HL-60/S4 (cell line): ENCODE measurements around the gene N4BP2.

Experiments
- in situ Hi-C: fragments of 300-500 bp; cut with MboI; formaldehyde crosslinking; loops from 2 replicates; pipeline ENCODE4 v1.14.3; 2022; ENCODE audit warnings: low sequenced_read_pairs

Gene N4BP2

DNA sequence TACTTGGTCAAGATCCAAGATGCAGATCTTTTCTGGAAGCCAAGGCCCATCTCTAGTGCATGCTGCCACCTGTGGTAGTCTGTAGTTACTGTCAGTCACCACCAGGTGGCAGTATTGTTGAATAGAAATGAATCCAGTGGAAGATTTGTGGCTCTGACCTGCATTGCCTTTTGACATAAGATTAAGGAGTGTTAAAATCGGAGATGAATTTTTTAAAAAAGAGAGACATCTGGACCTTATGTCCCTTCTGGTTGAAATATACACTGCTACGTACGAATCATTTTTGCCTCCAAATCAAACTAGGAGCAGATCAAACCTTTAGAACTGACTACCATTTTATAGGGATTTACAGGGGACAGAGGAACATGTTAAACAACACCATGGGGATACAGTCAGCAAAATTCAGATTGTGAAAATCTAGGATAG lies 93.3 kb downstream of the N4BP2 start:
- in situ Hi-C loops: loop anchor here (10.0 kb wide), 1 partner anchor 165 kb away; no protein-coding TSS in a partner anchor

DNA sequence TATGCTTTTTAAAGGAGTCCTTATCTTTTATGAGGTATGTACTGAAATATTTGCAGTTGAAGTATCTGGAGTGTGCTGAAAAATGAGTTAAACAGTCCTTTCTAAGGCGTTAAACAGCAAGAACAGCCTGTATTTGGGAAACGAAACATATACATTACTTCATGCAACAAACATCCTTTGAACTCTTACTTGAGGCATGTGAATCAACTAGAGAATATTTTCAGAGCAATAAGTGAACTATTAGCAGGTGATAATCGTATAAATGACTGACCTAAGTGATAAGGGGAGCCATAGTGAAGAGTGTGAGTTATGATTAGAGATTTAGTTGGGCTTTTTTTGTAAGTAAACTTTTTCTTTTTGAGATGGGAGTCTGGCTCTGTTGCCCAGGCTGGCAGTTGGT lies 94.3 kb downstream of the N4BP2 start:
- in situ Hi-C loops: no loop called here

DNA sequence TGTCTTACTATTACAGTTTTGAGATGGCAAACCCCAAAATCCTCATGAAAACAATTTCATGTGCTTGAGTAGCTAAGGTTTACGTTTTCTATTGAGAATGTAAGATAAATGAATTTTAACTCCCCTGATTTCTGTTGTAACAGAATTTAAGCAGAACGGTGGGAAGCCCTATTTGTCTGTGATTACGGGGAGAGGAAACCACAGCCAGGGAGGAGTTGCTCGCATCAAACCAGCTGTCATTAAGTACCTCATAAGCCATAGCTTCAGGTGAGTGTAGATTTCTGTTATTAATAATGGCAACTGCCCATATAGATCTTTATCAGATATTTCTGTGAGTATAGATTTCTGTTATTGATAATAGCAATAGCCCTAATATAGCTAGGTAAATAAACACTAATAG lies 96.0 kb downstream of the N4BP2 start:
- in situ Hi-C loops: no loop called here

DNA sequence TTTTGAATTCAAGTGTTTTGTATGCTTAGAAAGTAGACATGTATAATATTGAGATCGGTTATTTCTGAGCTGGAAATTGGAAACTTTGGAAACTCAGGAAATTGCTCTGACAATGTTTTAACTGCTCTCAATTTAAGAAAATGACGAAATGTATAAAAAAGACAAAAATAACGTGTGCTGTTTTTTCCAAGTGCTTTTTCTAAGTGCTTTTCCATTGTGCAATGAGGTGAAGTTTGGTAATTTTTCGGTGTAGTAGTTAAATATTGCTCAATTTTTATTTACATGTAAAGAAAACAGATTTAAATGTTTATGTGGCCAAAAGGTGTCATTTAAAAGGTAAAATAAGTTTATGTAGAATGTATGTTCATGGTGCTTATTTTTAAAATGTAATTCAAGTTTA lies 100.8 kb downstream of the N4BP2 start:
- in situ Hi-C loops: no loop called here

DNA sequence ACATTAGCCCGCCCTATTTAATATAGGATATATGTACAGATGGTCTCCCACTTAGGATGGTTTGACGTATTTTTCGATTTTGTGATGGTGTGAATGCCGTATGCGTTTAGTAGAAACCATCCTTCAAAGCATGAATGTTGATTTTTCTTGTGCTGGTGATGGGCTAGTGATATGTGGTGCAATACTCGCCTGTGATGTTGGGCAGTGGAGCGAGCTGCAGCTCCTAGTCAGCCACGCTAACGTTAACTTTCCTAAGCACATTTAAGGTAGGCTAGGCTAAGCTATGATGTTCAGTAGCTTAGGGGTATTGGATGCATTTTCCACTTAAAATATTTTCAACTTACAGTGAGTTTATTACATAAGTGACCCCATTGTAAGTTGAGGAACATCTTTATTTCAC lies 103.6 kb downstream of the N4BP2 start:
- in situ Hi-C loops: no loop called here

DNA sequence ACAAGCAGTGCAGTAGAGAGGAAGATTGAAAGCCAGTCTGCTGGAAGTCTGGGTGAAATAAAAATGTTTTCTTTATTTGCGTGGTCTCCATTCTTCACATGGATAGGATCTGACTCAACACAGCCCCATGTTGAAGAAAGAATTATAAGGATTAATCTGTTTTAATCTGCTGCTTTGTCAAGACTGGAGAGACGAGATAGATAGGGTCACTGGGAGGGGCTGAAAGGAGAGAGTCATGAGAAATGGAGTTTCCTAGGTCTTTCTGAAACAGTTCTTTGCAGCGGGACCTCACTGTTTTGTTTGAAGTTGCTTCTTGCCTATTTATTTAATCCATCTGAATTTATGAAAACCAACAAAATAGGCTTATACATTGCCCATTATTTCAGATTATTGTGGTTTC lies 107.8 kb downstream of the N4BP2 start:
- in situ Hi-C loops: no loop called here

DNA sequence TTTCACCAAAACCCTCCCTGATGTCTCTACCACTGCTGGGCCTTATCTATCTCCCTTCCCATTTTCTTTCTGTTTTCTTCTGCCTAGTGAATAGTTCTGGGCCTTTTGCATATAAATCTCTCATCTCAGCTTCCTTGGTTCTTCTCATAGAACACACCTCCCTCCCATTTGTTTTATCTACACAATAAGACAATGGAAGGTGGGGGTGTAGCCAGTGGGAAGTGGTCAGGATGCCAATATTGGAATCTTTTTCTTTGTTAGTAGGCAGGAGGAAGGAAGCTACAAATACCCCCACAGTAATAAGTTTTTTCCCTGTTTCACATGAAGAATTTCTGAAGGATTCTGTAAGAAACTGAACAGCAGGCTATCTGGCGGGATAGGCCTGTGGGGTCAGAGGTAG lies 109.3 kb downstream of the N4BP2 start:
- in situ Hi-C loops: no loop called here

DNA sequence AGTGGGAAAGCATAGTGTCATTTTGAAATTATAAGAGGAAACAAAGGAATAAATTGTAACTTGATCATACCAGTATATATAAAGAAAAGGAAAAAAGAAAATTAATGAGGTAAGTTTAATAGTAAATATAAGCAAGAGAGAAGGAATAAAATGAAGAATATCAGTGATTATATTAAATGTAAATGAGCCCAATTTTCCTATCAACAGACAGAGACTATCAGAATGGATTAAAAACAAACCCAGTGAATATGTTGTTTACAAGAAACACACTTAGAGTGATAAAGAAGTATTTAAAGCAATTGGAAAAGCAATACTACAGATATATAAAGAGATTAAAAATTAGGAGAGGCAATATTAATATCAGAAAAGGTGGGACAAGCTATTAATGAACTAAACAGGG lies 111.4 kb downstream of the N4BP2 start:
- in situ Hi-C loops: no loop called here

DNA sequence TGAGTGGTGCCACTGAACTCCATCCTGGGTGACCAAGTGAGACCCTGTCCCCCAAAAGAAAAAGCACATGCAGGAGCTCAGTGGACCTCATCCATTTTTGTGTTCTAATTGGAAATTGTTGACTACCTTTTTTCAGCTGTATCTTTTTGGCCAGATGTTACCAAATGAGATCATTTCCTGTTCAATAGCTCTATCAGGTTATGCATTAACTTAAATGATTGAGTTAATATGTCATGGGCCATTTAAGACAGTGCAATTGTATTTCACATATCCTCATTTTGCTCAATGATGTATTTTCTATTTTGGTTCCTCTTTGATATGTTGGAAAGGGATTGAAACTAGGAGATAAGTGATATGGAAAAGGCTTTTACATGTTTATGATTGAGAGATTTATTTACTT lies 113.9 kb downstream of the N4BP2 start:
- in situ Hi-C loops: no loop called here

DNA sequence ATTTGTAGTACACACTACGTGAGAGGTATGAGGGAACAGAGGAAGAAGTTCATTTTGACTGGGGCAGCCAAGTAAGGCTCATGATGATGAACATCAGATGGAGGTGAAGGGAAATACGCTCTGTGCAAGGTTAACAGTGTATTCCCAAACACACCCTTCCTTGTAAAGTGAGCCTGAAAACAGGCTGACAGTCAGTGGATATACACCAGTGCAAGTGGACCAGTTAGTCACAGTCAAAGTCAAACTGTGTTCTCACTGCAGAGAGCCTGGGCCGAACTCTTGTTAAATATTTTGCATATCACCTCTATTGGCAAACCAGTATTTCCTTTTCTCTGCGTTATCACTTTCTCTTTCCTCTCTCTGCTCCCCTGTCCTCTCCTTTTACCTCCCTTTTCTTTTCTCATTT lies 116.8 kb downstream of the N4BP2 start:
- in situ Hi-C loops: no loop called here

DNA sequence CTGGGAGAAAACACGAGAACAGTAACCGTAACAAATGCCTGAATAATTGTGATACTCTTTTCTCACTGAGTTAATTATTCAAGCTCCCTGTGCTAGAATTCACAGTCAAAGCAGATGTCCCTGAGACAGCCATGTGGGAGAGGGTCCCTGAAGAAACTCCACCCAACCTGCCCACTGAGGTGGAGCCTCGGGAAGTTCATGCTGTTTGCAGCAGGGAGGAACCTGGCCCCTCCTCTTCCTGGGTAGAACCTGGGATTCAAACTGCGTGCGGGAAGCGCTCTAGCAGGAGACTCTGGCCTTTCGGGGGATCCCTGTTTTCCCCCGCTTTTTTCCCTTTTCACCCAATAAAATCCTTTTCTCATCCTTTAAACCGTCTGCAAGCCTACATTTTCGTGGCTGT lies 120.0 kb downstream of the N4BP2 start:
- in situ Hi-C loops: no loop called here

DNA sequence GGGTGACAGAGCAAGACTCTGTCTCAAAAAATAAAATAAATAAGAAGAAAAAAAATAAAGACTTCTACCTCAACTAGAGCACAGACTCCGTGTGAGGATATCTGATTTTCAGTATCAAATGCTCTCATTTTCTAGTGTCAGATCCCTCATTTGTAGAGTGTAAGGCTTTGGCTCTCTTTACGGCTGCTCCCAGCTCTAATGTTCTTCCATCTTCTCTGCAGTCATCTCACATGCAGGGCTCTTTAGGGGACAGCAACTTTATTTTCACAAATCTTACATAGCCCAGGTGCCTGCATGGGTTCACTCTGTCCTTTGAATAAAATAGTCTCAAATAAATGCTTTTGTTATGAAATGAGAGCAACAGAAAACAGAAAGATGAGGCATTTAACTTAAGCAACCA lies 120.9 kb downstream of the N4BP2 start:
- in situ Hi-C loops: no loop called here

DNA sequence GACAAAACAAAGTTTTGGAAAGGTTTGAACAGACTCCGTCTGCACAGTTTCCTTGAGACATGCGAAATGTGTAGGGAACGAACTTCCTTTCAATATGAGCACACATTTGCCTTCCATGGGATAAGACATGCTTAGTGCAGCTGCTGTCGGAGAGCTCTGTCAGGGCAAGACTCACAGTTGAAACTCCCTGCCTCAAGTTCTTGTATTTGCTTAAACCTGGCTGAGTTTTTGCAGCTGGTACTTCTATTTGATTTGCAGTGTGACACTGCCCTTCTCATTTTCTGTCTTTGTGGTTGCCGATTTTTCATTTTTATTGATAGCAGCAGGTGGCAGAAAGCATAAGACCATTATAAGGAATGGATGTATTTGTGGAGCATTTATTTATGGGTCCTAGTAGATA lies 122.0 kb downstream of the N4BP2 start:
- in situ Hi-C loops: no loop called here

DNA sequence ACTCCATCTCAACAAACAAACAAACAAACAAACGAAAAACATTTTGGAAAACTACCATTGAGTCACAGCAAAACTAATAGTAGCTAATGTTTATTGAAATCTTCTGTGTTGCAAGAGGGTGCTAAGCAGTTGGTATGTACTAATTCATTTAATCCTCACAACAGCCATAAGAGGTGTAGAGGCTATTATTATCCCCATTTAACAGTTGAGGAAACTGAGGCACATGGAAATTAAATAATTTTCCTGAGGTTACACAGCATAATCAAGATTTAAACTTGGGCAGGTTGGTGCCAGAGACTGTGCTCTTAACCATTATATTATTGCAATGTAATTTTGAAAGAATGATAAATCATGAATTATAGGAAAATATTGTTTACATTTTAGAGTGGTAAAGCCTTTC lies 122.7 kb downstream of the N4BP2 start:
- in situ Hi-C loops: no loop called here

DNA sequence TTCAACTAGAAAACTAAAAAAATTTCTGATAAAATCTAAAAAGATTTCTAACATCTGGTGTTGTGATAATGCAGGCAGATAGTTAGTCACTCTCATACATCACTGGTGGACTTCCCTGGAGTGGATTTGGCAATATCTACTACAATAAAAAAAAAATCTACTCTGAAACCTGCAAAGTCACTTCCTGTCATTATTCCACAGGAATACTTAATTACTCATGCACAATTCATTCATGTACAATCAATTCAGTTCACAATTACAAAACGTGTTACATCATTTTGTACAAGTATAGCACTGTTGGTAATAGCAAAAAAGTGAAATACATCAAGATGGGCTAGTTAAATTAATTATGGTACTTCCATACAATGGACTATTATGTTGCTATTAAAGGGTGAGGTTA lies 123.7 kb downstream of the N4BP2 start:
- in situ Hi-C loops: no loop called here

DNA sequence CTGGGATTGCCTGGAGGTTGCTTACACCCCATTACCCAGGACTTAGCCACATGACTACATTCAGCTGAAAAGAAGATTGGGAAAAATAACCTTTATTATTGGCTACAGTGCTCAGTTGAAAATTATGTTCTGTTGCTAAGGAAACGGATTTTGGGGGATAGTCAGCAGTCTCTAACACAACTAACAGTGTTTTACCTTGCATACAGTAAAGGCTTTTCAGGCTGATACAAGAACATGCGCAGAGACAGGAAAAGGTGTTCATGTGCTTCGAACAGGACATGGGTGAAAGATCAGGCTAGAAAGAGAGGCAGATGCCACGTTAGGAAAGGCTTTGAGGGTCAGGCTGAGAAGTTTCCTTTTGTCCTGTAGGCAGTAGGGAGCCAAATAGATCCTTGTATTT lies 125.4 kb downstream of the N4BP2 start:
- in situ Hi-C loops: no loop called here

DNA sequence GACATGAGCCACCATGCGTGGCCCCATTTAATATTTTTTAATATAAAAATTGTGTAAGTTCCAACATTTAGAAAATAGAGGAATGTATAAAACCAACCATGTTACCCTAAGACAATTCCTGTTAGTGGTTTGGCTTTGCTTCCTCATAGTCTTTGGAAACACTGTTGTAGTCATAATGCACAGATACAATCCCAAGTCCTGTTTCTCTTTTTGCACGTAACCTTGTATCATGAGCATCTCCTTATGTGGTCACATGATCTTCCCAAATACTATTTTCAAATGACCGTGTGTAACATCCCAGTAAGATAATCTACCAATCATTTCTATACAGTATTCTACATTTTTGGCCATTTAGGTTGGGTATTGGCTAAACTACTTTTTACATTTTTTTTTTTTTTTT lies 126.3 kb downstream of the N4BP2 start:
- in situ Hi-C loops: no loop called here

DNA sequence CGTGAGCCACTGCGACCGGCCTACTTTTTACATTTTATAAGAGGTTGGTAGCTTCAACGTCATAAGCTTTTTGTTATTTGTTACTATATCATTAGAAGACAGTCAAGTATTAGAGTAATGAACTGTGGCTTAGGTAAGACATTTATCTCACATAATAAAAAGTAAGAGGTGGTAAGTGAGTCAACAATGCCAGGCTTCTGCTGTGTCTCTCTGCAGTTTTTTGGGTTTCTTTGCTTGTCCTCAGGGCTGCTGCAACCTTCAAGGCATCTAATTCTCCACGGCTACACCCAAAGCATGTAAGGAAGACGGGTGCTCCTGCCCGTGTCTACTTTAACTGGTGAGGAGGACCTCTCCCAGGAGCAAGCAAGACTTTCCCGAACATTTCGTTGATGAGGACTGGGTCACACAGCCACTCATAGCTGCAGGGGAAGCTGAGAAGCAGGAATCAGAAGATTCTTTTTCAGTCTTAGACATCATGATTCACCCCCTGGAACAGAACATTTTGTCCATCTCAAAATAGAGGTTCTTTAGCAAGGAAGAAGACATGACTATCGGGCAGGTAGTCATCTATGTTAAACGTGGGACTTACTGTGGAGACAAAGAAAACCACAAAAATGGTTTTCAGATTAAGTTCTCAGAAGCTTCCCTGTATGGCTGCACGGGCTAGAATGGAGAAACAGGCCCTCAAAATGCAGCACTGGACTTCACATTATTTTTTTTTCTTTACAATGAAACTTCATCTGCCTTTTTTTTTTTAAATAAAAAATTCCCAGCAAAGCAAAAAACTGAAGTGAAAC lies 127.2 kb downstream of the N4BP2 start:
- in situ Hi-C loops: no loop called here

DNA sequence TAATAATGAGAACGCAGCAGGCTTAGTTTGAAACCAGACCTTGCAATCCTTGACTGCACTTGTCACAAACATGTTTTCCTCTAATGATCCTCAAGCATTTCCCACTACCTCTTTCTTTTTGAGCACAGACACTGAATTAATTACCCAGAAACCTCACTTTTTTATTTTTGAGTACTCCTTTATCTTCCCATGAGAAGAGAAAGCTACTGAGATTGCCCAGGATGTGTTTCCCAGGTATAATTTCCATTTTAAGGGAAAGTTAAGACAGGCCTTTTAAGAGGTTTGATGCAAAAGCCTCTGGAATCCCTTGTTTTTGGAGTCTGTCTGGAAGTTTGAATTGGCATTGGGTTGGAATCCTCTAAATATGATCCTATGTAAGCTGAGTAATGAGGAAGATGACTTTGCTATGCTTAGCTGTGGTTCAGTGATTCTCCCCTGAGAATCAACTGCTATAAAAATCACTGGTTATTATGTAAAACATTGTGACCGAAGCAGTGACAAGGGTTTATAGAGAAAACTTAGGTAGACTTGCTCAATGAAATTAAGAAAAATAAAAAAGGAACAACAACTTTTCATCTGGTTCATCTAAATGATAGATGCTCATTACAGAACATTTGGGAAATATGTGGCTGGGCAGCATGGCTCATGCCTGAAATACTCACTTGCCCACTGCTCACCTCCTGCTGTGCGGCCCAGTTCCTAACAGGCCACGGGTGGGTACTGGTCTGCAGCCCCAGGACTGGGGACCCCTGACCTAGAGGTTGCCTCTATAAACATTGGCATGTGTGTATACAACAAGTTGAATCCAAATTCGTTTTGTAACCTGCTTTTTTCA lies 129.4 kb downstream of the N4BP2 start:
- in situ Hi-C loops: no loop called here

DNA sequence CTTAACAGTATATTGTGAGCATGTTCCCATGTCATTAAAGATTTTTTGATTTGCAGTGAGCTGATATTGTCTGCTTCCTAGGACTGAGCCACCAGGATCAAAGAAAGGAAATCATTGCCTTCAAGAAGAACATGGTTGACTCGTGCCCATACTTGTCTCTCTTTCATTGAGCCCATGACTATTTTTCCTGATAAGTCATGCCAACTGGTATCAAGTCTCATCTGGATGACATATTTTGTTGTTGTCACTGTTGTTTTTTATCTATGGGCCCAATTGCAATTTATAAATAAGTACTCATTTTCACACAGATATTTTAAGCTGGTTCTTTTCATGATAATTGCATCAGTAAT lies 130.0 kb downstream of the N4BP2 start:
- in situ Hi-C loops: no loop called here

DNA sequence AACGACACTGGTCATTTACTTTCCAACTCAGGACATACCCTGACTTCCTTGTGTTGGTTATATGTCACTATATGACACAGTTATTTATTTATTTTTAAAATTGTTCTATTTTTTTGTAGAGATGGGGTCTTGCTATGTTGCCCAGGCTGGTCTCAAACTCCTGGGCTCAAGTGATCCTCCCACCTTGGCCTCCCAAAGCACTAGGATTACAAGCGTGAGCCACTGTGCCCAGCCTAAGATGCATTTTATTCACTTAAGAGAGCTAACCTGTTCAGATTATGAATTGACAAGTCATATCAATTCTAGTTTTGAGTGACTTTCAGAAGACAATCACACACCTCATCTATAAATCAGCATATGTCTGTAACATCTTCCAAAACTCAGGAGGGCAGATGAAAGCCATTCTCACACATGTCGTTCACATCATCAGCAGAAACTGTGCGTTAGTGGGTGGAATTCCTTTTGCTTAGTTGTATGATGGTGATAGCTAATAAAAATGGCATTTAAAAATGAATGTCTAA lies 130.8 kb downstream of the N4BP2 start:
- in situ Hi-C loops: no loop called here

DNA sequence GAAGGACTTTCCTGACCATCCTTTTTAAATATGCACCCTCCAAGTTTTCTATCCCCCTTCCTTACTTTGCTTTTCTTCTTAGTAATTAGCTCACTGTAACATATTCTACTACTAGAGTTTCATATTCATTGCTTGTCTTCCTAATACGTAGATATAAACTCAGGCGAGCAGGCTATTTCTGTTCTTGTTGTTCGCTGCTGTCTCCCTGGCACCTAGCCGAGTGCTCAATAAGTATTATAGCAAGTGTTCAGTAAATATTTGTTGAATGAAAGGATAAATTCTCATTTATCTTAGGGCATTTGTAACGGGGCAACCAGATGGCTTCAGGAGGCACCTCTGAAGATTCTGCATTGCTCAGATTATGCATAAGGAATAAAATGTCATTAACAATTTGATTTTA lies 133.4 kb downstream of the N4BP2 start:
- in situ Hi-C loops: no loop called here
